ENCODE data around the gene TRPV2. TPM values are rescaled to one million over a fixed set of nuclear protein-coding genes. Genes with fewer than 3 reads are reported as not detected.

Gene TRPV2
- total RNA-seq, 4 donors from 2014 or later: 2.9 to 4.4 (median 3.4) TPM

DNA sequence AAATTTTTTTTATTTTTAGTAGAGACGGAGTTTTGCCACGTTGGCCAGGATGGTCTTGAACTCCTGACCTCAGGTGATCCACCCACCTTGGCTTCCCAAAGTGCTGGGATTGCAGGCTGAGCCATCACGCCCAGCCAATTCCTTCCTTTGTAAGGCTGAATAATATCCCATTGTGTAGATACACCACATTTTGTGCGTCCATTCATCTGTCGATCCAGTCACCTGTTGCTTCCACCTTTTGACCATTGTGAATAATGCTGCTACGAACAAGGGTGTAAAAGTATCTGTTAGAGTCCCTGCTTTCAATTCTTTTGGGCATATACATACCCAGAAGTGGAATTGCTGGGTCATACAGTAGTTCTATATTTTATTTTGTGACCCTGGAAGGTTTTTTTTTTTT lies 15.3 kb downstream of the TRPV2 start:
- no peaks in the 10 kb centered on the region for H3K27me3 ChIP-seq
- no peak overlapping the region for H3K4me3 ChIP-seq
- no peaks in the 10 kb centered on the region for H3K36me3 ChIP-seq
- no peak for ATAC-seq
- no peak overlapping the region for H3K27ac ChIP-seq
- no peaks in the 10 kb centered on the region for H3K4me1 ChIP-seq
- in situ Hi-C loops (cut with MboI; ENCODE audit: low sequenced_read_pairs in 4 of 4): no loop called here
- intact Hi-C loops (cut with DNase I; ENCODE audit: low total_unique reads): no loop called here
- no peak for DNase-seq
- H3K9me3 ChIP-seq: no peaks in the 10 kb centered on the region
- TF ChIP-seq, protein P1, sequence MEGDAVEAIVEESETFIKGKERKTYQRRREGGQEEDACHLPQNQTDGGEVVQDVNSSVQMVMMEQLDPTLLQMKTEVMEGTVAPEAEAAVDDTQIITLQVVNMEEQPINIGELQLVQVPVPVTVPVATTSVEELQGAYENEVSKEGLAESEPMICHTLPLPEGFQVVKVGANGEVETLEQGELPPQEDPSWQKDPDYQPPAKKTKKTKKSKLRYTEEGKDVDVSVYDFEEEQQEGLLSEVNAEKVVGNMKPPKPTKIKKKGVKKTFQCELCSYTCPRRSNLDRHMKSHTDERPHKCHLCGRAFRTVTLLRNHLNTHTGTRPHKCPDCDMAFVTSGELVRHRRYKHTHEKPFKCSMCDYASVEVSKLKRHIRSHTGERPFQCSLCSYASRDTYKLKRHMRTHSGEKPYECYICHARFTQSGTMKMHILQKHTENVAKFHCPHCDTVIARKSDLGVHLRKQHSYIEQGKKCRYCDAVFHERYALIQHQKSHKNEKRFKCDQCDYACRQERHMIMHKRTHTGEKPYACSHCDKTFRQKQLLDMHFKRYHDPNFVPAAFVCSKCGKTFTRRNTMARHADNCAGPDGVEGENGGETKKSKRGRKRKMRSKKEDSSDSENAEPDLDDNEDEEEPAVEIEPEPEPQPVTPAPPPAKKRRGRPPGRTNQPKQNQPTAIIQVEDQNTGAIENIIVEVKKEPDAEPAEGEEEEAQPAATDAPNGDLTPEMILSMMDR (IDR thresholded peaks at IDR 0.05 in 4 of 5, conservative IDR thresholded peaks at IDR 0.05 in 1 of 5): no peak
- no peak for TF ChIP-seq POLR2A (IDR thresholded peaks at IDR 0.05)

DNA sequence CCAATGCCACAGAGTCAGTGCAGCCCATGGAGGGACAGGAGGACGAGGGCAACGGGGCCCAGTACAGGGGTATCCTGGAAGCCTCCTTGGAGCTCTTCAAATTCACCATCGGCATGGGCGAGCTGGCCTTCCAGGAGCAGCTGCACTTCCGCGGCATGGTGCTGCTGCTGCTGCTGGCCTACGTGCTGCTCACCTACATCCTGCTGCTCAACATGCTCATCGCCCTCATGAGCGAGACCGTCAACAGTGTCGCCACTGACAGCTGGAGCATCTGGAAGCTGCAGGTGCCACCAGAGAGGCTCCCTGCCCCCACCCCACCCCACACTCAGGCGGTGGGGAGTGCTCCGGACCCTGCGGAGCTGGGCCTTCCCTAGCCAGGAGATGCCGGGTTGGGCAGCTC lies 16.6 kb downstream of the TRPV2 start:
- H3K27me3 ChIP-seq: no peaks in the 10 kb centered on the region
- TF ChIP-seq POLR2A (IDR thresholded peaks at IDR 0.05): no peak
- TF ChIP-seq, protein P1 (IDR thresholded peaks at IDR 0.05 in 4 of 5, conservative IDR thresholded peaks at IDR 0.05 in 1 of 5): no peak
- H3K9me3 ChIP-seq: no peaks in the 10 kb centered on the region
- no peak for ATAC-seq
- no peaks in the 10 kb centered on the region for H3K36me3 ChIP-seq
- in situ Hi-C loops (cut with MboI; ENCODE audit: low sequenced_read_pairs in 4 of 4): no loop called here
- no peaks in the 10 kb centered on the region for H3K4me1 ChIP-seq
- no peak overlapping the region for H3K4me3 ChIP-seq
- intact Hi-C loops (cut with DNase I; ENCODE audit: low total_unique reads): no loop called here
- DNase-seq: no peak
- no peak overlapping the region for H3K27ac ChIP-seq

DNA sequence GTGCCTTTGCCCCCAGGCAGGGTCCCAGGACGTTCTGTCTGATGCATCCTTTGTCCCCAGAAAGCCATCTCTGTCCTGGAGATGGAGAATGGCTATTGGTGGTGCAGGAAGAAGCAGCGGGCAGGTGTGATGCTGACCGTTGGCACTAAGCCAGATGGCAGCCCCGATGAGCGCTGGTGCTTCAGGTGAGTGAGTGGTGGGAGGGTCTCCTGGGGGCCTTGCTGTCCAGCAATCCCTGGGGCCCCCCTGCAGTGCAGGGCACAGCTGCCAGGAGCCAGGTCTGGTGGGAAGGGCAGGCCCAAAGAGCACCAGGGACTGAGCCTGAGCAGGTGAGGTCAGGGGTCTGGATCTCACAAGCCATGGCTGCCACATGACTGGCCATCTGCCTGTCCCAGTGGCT lies 18.1 kb downstream of the TRPV2 start:
- DNase-seq: no peak
- no peaks in the 10 kb centered on the region for H3K27me3 ChIP-seq
- ATAC-seq: no peak
- no peaks in the 10 kb centered on the region for H3K4me1 ChIP-seq
- H3K4me3 ChIP-seq: no peak overlapping the region
- H3K36me3 ChIP-seq: no peaks in the 10 kb centered on the region
- in situ Hi-C loops (cut with MboI; ENCODE audit: low sequenced_read_pairs in 4 of 4): no loop called here
- no peak for TF ChIP-seq POLR2A (IDR thresholded peaks at IDR 0.05)
- TF ChIP-seq, protein P1 (IDR thresholded peaks at IDR 0.05 in 4 of 5, conservative IDR thresholded peaks at IDR 0.05 in 1 of 5): no peak
- no peaks in the 10 kb centered on the region for H3K9me3 ChIP-seq
- H3K27ac ChIP-seq: no peak overlapping the region
- intact Hi-C loops (cut with DNase I; ENCODE audit: low total_unique reads): no loop called here

DNA sequence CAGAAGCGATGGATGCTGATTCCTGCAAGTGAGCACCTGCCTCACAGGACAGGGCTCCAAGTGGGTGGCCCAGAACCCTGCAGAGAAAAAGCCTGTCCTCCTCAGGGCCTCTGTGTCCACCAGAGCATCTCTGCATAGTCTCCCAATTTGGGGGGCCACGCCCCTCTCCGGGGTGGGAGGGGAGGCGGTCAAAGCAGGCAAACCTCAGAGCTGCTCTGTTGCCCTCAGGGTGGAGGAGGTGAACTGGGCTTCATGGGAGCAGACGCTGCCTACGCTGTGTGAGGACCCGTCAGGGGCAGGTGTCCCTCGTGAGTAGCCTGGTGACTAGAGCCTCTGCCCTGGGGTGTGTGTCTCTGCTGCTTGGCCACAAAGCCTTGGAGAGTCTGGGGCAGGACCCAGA lies 19.3 kb downstream of the TRPV2 start:
- no peaks in the 10 kb centered on the region for H3K9me3 ChIP-seq
- no peak overlapping the region for H3K4me3 ChIP-seq
- in situ Hi-C loops (cut with MboI; ENCODE audit: low sequenced_read_pairs in 4 of 4) (loop anchor here in 1 of 4 donors (5.0 kb wide), 1 partner anchor 52 kb away; the partner anchor contains the start of gene UBB), intact Hi-C loops (cut with DNase I; ENCODE audit: low total_unique reads) (loop anchor here (5.0 kb wide), 4 partner anchors 72 to 218 kb away; partner anchors contain the start of genes NCOR1, PIGL and ZNF624)
- no peak for ATAC-seq
- DNase-seq: no peak
- no peaks in the 10 kb centered on the region for H3K36me3 ChIP-seq
- no peak for TF ChIP-seq POLR2A (IDR thresholded peaks at IDR 0.05)
- TF ChIP-seq, protein P1 (IDR thresholded peaks at IDR 0.05 in 4 of 5, conservative IDR thresholded peaks at IDR 0.05 in 1 of 5): no peak
- peaks cover 2% of the 10 kb centered on the region in 2 donors for H3K4me1 ChIP-seq
- H3K27me3 ChIP-seq: no peaks in the 10 kb centered on the region
- no peak overlapping the region for H3K27ac ChIP-seq
